Hematopoietic multipotent progenitor cell treated with erythropoietin and hydrocortisone succinate and interleukin-3 and kit ligand, for 15 days (in vitro differentiated cells): ENCODE data around the gene ZNF318.
A peak's percentile ranks its signal among the peaks of the same experiment; 100 is the strongest.
"Not testable (repeated sequence)": the region's sequence is repeated elsewhere in the genome, so short reads cannot be mapped to it uniquely, and the experiment has no call there.

ENCODE experiments used
- DNase-seq: peaks from one replicate; pipeline ENCODE4 v3.0.0-alpha.2; 2015; ENCODE audit warnings: low spot score

Gene ZNF318, protein sequence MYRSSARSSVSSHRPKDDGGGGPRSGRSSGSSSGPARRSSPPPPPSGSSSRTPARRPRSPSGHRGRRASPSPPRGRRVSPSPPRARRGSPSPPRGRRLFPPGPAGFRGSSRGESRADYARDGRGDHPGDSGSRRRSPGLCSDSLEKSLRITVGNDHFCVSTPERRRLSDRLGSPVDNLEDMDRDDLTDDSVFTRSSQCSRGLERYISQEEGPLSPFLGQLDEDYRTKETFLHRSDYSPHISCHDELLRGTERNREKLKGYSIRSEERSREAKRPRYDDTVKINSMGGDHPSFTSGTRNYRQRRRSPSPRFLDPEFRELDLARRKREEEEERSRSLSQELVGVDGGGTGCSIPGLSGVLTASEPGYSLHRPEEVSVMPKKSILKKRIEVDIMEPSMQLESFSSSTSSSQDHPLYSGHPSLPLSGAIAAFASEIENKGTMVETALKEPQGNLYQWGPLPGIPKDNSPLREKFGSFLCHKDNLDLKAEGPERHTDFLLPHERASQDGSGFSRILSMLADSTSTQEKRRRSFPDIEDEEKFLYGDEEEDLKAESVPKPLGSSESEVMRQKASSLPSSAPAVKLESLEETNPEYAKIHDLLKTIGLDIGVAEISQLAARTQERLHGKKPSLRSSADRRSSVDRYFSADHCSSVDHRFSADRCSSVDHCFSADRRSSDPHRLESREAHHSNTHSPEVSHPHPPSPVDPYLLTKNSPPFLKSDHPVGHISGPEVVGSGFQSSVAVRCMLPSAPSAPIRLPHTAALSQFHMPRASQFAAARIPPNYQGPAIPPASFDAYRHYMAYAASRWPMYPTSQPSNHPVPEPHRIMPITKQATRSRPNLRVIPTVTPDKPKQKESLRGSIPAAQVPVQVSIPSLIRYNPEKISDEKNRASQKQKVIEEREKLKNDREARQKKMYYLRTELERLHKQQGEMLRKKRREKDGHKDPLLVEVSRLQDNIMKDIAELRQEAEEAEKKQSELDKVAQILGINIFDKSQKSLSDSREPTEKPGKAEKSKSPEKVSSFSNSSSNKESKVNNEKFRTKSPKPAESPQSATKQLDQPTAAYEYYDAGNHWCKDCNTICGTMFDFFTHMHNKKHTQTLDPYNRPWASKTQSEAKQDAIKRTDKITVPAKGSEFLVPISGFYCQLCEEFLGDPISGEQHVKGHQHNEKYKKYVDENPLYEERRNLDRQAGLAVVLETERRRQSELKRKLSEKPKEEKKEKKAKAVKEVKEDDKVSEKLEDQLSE (N-terminal part only)

DNA sequence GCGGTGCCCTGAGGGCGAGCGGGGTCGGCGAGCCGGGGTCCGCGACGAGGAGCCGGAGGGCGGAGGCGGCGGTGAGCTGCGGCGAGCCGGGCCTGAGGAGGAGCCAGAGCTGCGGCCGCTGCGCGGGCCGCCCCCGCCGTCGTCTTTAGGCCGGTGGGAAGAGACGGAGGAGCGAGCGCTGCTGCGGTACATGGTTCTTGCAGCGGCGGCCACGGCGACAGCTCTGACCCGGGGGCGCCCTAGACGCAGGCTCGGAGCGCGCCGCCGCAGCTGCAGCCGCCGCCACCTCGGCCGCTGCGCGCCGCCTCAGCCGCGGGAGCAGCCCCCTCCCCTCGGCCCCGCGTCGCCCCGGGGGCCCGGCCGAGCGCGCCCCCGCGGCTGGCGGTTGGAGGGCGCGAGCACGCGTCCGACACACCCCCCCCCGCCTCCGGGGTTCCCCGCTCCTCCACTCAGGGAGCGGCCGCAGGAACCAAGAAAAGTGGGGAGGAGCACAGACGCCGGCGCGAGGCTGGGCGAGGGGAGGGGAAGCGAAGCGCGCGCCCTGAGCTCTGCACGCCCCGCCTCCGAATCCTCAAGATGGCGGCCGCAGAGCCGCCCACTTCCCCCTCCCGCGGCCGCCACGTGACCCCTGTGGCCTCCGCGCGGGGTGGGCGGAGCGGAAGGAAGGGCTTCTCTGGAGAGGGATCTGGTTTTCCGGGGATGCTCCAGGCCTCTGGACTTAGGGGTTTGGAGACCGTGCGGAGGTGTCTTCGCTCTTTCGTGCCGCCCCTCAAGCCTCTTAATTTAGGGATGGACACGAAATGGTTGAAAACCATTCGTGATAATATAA lies at the start of gene ZNF318:
Gene ZNF318, minus strand, starts transcription at position 474 of the 829 bp plus-strand sequence. Its CDS starts 282 bp downstream, at position 192.
- DNase-seq: peak; percentile 96

DNA sequence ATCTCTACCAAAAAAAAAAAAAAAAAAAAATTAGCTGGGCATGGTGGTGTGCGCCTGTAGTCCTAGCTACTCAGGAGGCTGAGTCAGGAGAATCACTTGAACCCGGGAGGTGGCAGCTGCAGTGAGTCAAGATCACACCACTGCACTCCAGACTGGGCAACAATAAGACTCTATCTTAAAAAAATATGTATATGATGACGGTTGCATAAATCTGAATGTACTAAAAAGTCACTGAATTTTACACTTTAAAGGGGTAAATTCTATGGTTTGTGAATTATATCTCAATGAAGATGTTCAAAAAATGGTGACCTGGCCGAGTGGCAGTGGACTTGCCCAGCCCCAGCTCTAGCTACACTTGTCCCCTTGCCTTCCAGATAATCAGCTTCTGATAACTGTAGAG lies 47.5 kb upstream of the ZNF318 start:
- no peak for DNase-seq

DNA sequence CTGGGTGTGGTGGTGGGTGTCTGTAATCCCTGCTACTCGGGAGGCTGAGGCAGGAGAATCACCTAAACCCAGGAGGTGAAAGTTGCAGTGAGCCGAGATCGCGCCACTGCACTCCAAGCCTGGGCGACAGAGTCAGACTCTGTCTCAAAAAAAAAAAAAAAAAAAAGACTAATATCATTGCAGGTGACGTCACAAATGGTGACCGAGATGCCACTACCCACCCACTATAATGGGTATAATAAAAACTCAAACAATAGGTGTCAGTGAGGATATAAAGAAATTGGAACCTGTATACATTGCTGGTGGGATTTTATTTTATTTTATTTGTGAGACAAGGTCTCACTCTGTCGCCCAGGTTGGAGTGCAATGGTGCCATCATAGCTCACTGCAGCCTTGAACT lies 45.8 kb upstream of the ZNF318 start:
- DNase-seq: not testable (repeated sequence)

DNA sequence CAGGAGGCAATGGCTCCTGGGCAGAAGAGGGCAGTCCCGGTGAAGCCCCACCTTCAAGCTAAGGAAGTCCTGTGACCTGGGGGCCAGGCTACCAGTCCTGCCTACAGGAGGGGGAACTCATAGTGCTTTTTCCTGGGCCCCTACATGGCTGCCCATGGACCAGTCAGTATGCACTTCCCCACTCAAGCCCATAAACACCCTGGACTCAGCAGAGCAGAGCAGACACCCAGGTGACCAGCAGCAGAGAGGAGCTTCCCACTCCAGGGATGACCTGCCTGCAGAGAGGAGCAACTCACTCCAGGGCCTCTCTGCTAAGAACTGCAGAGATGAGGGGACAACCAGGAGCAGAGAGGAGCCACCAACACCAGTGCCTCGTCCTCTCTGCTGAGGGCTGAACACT lies 43.6 kb upstream of the ZNF318 start:
- DNase-seq: no peak

DNA sequence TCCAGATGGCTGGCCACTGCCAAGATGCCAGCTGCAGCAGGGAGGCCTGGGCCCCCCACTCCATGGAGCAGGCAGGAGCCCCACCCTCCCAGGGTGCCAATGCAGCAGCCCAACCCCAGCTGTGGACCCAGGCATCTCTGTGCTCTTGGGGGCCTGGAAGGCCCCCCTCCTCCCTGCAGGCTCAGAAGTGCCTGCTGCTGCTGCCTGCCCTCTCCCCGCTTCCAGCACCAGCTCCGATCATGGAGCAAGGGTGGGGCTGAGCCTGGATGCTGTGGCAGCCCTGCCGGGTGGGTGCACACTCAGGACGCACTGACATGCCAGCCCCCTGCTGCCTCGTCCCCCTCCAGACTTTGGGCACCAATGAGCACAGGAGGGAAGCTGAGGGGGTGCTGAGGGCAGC lies 43.1 kb upstream of the ZNF318 start:
- no peak for DNase-seq

DNA sequence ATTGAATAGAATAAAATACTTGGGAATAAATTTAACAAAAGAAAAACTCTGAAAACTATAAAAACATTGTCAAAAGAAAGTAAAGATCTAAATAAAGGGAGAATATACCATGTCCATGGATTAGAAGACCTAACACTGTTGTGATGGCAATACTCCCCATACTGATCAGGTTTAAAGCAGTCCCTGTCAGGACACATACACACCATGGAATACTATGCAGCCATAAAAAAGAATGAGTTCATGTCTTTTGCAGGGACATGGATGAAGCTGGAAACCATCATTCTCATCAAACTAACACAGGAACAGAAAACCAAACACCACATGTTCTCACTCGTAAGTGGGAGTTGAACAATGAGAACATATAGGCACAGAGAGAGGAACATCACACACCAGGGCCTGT lies 41.3 kb upstream of the ZNF318 start:
- not testable (repeated sequence) for DNase-seq

DNA sequence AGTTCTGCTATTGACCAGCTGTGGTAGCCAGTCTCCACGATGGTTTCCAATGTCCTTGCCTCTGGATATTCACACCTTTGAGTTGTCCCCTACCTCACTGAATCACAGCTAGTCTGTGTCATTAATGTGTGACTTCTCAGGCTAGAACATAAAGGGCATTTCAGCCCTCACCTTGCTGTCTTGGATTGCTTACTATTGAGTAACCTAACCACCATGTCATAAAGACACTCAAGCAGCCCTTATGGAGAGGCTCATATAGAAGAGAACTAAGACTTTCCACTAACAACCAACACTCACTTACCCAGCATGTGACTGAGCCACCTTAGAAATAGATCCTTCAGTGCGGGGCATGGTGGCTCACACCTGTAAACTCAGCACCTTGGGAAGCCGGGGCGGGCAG lies 38.8 kb upstream of the ZNF318 start:
- no peak for DNase-seq

DNA sequence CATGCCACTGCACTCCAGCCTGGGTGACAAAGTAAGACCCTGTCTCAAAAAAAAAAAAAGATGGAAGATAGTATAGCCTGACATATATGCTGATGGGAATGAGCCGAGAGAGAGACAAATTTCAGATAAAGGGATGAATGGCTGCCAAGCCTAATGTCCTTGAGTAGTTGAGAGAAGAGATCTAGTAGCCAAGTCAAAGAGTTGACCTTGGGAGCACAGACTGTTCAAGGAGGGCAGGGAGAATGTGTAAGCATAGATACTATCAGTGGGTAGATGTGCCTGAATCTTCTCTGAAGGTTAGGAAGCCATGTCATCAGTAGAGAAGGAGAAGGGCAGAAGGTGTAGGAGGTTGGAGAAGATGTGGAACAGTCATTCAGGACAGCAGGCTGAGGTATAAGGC lies 37.8 kb upstream of the ZNF318 start:
- DNase-seq: no peak

DNA sequence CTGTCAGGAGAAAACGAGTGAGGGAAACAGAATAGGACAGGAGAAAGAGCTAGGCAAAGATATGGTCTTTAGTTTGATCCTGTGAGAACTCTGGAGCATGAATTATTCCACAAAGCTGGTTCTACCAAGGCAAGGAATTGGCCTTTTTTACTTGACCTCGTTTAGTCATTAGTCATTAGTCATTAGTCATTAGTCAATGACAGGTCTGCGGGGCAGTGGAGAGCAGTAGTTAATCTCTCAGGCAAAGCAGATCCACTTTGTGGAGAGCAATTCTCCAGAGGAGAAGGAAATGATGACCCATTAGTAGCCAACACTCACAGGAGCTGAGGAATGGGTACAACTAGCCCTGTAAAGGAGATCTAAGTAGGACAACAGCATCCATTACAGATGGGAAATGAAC lies 35.9 kb upstream of the ZNF318 start:
- DNase-seq: no peak

DNA sequence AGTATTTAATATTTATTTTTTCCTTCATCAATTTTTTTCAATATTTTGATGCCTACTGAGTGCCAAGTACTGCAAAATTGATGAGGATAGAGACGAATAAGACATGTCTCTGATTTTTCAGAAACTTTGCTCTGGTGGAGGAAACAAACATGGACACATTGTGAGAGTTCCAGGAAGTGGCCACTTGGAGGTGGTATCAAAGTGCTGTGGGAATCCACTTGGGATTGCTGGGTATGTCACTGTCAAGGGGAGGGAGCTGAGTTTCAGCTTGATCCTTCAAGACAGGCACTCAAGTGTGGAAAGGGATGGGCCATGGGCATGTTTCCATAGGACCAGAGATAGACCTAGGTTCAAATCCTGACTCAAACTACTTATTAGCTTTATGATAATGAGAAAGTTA lies 33.4 kb upstream of the ZNF318 start:
- no peak for DNase-seq

DNA sequence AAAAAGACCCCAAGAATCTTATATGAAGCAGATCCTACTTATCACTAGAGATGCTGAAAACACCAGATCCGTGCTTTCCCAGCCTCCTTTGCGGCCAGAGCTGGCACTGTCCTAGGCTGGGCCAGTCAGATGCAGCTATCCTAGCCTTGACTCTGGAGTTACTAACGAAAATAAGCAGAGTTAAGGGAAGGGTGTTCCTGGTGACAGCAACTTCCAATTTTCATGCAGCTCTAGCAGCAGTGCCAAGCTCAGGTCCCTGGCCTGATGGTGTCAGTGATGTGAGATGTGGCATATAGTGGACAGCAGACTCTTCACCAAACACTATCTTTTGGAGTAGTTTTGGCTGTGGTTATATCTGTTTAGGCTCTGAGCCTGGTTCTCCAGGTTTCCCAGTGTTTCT lies 32.3 kb upstream of the ZNF318 start:
- no peak for DNase-seq

DNA sequence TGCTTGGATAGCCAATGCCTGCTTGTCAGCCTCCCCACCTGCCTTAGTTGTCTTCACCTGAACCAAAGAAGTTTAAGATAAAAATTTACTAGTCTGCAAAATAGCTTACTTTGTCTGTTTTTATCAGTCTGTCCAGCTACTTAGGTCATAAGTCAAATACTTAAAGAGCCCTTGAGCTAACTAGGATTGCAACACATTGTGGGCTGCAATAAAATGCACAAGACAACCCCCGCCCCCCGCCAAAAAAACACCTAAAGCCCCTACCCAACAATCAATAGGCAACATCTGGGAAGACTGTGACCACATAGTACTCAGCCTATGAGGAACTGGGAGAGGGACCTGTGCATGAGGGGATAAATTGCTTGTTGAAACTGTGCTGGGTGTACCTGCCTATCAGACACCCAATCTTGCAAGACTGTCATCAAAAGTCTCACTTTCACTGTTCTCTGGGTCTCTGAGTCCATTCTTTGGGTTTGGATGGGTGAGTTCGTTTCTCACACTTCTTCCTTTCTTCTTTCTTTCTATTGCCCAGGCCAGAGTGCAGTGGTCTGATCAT lies 30.6 kb upstream of the ZNF318 start:
- no peak for DNase-seq

DNA sequence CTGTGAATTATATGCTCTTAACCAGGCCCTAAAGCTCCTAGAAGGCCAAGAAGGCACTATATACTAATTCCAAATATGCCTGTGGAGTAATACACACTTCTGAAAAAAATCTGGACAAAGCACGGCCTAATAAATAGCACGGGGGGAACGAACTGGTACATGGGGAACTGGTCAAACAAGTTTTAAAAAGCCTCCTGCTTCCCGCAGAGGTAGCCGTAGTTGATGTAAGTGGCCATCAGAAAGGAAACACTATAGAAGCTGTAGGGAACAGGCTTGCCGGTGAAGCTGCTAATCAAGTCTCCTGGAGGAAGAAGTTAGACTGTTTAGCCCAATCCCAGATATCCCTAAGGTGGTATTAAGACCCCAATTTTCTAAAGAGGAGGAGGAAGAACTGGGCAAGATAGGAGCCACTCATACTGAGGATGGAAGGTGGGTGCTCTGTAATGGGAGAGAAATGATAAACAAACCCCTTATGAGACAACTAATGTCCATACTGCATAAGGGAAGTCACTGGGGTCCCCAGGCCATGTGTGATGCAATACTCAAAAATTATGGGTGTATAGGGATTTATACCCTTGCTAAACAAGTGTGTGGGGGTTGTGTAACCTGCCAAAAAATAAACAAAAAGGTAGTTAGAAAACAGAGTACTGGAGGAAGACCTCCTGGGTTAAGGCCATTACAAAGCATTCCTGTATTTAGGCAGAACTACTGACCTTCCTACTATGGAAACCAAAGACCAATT lies 27.1 kb upstream of the ZNF318 start:
- no peak for DNase-seq

DNA sequence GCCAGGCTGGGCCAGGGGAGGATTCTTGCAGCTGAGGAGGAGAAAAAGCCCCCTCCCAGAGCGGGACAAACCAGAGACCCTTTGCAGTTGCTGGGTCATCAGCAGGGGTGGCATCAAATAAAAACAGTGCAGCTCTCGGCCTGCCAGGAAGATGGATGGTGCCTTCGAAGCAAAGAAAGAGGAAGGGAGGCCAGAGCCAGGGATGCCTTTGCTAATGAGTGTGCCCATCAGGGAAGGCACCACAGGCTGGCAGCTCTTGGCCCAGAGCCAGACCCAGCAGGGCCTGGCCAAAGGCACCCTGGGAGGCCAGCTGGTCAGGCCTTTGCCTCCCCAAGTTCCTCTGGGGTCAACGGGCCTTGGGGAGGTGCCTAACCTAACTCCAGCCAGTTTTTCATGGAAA lies 26.3 kb upstream of the ZNF318 start:
- no peak for DNase-seq

DNA sequence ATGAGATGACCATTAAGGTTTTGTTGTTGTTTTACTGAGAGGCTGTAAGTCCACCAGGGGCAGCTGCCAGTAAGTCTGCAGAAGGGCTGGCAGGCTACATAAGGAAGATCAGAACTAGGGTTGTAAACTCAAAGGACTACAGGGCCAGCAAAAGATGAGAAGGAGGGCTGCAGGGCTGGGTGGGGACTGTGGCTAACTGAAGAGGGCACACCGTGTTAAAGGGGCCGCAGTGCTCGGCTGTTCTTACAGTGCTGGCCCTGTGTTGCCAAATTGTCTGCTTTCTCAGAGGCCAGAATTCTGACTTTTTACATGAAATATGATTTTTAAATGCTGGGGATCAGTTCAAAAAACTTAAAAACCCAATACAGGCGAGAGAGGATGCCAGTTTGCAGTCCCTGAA lies 25.5 kb upstream of the ZNF318 start:
- DNase-seq: no peak

DNA sequence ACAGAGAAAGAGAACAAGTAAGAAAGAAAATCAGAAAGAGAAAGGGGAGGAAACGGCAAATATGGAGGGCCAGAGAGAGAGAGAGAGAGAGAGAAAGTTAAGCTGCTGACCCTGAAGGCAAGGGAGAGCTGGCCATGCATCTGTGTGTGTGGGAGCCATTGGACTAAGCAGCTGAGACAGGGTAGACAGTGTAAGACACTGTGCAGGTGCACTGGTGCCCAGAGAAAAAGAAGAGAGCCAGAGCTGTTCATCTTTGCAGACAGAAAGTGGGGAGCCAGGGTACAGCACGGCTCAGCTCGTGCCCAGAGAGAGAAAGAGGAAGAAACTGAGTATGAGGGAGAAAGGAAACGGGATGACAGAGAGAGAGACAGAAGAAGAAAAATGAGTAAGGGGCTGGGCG lies 24.2 kb upstream of the ZNF318 start:
- DNase-seq: no peak

DNA sequence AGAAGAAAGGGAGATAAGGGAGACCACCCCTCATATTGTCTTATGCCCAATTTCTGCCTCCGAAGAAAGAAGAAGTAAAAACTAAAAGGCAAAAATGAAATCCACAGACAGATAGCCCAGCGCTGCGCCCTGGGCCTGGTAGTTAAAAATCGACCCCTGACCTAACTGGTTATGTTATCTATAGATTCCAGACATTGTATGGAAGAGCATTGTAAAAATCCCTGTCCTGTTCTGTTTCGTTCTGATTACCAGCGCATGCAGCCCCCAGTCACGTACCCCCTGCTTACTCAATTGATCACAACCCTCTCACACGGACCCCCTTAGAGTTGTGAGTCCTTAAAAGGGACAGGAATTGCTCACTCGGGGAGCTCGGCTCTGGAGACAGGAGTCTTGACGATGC lies 23.7 kb upstream of the ZNF318 start:
- DNase-seq: not testable (repeated sequence)

DNA sequence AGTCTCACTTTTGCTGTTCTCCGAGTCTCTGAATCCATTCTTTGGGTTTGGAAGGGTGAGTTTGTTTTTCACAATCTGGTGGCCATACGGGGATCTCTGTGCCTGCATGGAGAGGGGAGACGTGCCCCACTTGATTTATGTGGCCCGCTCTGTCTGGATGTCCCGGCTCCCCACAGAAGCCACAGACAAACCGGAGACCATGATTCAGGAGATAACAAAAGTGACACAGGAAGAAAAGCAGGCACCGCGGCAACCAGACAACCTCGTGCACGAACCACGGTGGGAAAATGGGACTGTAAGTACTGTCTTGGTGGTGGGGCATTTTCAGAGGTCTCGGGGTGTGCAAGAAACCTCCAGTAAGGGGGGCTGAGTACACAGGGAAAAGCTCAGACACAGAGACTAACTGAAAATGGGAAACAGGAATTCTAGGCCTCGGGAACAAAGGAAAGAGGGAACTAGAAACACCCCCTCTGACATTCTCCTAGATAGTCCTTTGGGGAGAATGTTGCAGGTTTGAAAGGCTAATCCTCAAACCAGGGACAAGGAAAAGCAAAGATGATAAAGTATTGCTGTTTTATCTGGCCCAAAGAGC lies 22.1 kb upstream of the ZNF318 start:
- DNase-seq: no peak

DNA sequence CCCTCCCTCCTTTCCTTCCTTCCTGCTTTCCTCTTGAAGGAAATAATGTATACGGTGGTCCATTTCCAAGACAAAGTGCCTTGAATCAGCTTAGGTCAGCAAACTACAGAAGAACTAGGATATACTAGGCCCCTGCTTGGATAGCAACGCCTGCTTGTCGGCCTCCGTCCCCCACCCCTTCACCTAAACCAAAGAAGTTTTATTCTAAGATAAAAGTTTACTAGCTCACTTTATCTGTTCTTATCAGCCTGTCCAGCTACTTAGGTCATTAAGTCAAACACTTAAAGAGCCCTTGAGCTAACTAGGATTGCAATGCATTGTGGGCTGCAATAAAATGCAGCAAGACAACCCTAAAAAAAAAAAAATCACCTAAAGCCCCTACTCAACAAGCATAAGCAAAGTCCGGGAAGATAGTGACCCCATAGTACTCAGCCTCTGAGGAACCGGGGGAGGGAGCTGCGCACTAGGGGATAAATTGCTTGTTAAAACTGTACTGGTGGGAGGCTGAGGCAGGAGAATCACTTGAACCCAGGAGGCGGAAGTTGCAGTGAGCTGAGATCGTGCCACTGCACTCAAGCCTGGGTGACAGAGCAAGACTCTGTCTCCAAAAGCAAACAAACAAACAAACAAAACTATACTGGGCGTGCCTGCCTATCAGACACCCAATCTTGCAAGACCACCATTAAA lies 21.4 kb upstream of the ZNF318 start:
- not testable (repeated sequence) for DNase-seq
